Measurements from ENCODE around the gene PLAC9. TPM values are rescaled to one million over a fixed set of nuclear protein-coding genes. Genes with fewer than 3 reads are reported as not detected.

The PLAC9 gene
- total and polyA plus RNA-seq, 2 donors (not counting 3 experiments of a cell fraction or from before 2014, with no cell fraction given): 1.7 to 2.0 TPM

DNA sequence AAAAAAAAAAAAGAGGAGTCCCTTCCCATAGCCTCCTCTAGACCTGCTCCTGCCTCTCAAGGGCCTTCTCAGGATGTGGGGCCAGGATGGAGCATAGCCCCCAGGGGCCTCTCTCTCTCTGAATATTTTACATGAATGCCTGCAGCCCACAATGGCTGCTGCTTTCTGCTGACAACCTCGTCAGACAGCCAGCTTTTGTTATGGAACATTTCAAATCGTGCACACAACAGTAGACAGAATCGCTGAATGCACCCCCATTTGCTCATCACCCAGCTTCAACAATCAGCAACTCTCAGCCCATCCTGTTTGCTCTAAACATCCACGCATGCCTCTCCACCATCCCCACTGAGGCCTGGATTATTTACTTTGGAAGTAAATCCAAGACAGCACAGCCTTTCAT, 5.4 kb downstream of the PLAC9 start:
- no peaks in the 10 kb centered on the region for H3K79me2 ChIP-seq (ENCODE audit: control insufficient read depth, insufficient read depth, low read length)
- H3K27me3 ChIP-seq (ENCODE audit: control insufficient read depth in 2 of 2, insufficient read depth in 2 of 2, low read length in 2 of 2): no peaks in the 10 kb centered on the region
- BruUV-seq (replicated peaks): no TSS peak
- peaks cover 7% of the 10 kb centered on the region for H3K4me1 ChIP-seq (ENCODE audit: control insufficient read depth, extremely low read depth, insufficient read depth, low read length)
- H3K9ac ChIP-seq (replicated peaks; ENCODE audit: extremely low read depth, insufficient read depth, low read length): no peak overlapping the region
- TF ChIP-seq, protein P1, sequence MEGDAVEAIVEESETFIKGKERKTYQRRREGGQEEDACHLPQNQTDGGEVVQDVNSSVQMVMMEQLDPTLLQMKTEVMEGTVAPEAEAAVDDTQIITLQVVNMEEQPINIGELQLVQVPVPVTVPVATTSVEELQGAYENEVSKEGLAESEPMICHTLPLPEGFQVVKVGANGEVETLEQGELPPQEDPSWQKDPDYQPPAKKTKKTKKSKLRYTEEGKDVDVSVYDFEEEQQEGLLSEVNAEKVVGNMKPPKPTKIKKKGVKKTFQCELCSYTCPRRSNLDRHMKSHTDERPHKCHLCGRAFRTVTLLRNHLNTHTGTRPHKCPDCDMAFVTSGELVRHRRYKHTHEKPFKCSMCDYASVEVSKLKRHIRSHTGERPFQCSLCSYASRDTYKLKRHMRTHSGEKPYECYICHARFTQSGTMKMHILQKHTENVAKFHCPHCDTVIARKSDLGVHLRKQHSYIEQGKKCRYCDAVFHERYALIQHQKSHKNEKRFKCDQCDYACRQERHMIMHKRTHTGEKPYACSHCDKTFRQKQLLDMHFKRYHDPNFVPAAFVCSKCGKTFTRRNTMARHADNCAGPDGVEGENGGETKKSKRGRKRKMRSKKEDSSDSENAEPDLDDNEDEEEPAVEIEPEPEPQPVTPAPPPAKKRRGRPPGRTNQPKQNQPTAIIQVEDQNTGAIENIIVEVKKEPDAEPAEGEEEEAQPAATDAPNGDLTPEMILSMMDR (IDR thresholded peaks at IDR 0.05; ENCODE audit: extremely low read depth in 1 of 2, insufficient read depth in 1 of 2, low read depth in 1 of 2, low read length in 2 of 2): no peak
- TF ChIP-seq, protein P2, sequence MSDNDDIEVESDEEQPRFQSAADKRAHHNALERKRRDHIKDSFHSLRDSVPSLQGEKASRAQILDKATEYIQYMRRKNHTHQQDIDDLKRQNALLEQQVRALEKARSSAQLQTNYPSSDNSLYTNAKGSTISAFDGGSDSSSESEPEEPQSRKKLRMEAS (IDR thresholded peaks at IDR 0.05; ENCODE audit: insufficient read depth, insufficient read length): no peak
- no peak for TF ChIP-seq FOS (IDR thresholded peaks at IDR 0.05; ENCODE audit: borderline replicate concordance, insufficient read depth, low read length)
- TF ChIP-seq JUN (IDR thresholded peaks at IDR 0.05; ENCODE audit: borderline replicate concordance, insufficient read depth, insufficient read length, low read depth): no peak
- no peak for TF ChIP-seq MYC (IDR thresholded peaks at IDR 0.05; ENCODE audit: low read depth, low read length)
- no peak for TF ChIP-seq POLR2AphosphoS5 (IDR thresholded peaks at IDR 0.05; ENCODE audit: insufficient read depth, low read depth, low read length)
- no peak for TF ChIP-seq EZH2 (IDR thresholded peaks at IDR 0.05; ENCODE audit: borderline replicate concordance, low read depth, low read length, severe bottlenecking)
- no peak for TF ChIP-seq GATA2 (IDR thresholded peaks at IDR 0.05; ENCODE audit: insufficient read depth, insufficient read length, low read depth, low read length)
- no peak for TF ChIP-seq POLR2A (IDR thresholded peaks at IDR 0.05; ENCODE audit: low read depth, low read length)
- no peaks in the 10 kb centered on the region for H3K36me3 ChIP-seq (ENCODE audit: control insufficient read depth in 2 of 2, extremely low read depth in 1 of 2, insufficient read depth in 2 of 2, low read length in 2 of 2)
- FAIRE-seq: no peak
- ChIA-PET CTCF (interaction anchor here (1.3 kb wide), 1 partner anchor 85 kb away, joined by 10 read pairs; no protein-coding TSS in a partner anchor), POLR2A (no interaction called here)
- no peak overlapping the region for H3K4me2 ChIP-seq (ENCODE audit: insufficient read depth, low read length)
- no peaks in the 10 kb centered on the region for H4K20me1 ChIP-seq (replicated peaks; ENCODE audit: control insufficient read depth, extremely low read depth, insufficient read depth, low read length)
- H3K9me3 ChIP-seq (replicated peaks; ENCODE audit: control insufficient read depth, insufficient read depth, low read length): no peaks in the 10 kb centered on the region
- H2AFZ ChIP-seq (ENCODE audit: low read depth, low read length): no peak overlapping the region
- H3K4me3 ChIP-seq (replicated peaks in 1 of 3; ENCODE audit: insufficient read depth in 1 of 3, low read depth in 1 of 3, low read length in 3 of 3): no peak overlapping the region
- no peaks in the 10 kb centered on the region for H3K9me1 ChIP-seq (replicated peaks; ENCODE audit: control insufficient read depth, extremely low read depth, insufficient read depth, low read length)
- DNase-seq (ENCODE audit: low read depth, low spot score): no peak
- dilution Hi-C loops (cut with MboI; ENCODE audit: extremely low pct_ligation_motif_present, low sequenced_read_pairs): no loop called here
- H3K27ac ChIP-seq (ENCODE audit: insufficient read depth, low read depth, low read length): no peak overlapping the region
- intact Hi-C loops (cut with micrococcal nuclease): loop anchor here (2.0 kb wide), 1 partner anchor 59 kb away; the partner anchor contains the start of gene TMEM254
